CD4-positive, alpha-beta T cell treated with Interleukin-17A for 1 hour (primary cell): ENCODE measurements around the gene ZSCAN25.
"Not testable (repeated sequence)": the region's sequence is repeated elsewhere in the genome, so short reads cannot be mapped to it uniquely, and the experiment has no call there.

ENCODE experiments used
- DNase-seq: peaks from one replicate; pipeline ENCODE4 v3.0.0-alpha.2; 2020

The ZSCAN25 gene

DNA sequence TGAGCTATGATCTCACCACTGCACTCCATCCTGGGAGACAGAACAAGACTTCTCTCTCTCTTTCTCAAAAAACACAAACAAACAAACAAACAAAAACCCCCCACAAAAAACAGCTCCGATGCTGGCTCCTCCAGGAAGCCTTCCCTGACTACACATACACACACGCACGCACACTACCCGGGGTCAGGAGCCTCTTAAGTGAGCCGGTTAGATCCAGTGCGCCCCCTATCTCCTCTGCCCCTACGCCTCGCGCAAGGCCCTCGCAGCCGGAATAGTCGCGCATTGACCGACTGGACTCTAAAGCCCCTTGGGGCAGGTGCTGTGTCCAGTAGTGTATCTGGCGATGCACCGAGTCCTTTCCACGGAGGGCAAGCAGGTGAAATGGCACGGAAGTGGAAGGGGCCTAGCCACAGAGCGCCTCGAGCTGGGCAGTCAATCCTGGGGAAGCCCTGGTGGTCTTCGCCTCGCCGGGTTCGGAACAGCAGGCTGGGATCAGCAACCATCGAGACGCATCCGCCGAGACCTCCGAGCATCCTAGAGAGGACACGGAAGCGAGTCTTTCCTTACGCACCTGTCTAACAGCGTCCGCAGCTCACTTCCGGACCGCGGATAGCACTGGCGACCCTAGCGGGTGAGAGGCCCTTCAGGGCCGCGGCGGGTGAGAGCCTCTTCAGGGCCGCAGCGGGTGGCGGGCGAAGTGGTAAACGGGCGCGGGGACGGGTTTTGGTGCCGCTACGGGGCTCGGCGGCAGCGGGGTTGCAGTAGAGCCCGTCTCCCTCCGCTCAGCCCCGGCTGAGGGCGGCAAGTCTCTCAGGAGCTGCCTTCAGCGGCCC, at the start of gene ZSCAN25:
Gene ZSCAN25 (plus strand): TSS at position 588 of the 833 bp plus-strand sequence. CDS start 2,661 bp downstream, outside the sequence.
- DNase-seq, result peak; percentile 91

DNA sequence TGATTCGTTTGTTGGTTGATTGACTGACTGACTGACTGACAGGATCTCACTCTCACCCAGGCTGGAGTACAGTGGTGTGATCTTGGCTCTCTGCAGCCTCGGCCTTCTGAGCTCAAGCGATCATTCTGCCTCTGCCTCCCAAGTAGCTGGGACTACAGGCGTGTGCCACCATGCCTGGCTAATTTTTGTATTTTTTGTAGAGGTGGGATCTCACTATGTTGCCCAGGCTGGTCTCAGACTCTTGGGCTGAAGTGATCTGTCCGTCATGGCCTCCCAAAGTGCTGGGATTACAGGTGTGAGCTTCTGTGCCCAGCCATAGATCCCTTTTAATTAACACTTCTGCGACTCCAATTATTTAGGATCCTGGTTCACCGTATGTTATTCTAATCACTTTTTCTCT, 48.0 kb upstream of the ZSCAN25 start:
- not testable (repeated sequence) for DNase-seq

DNA sequence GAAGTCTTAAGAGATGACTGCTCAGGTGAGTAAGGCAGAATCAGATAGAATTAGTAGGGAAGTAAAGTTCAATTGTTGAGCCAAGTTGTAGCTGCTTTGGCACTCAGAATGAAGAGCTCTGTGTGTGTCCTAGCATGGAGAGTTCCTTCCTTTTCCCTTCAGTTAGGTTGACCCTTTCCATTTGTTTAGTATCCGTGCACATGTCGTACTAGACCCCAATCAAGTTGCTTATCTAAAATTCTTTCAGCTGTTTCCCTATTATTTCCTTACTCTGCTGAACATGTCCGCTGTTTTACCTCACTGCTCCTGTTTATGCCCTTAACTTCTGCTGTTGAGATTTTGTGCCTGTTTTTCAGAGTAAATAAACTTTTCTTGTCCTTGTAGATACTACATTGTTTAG, 45.0 kb upstream of the ZSCAN25 start:
- DNase-seq, result no peak

DNA sequence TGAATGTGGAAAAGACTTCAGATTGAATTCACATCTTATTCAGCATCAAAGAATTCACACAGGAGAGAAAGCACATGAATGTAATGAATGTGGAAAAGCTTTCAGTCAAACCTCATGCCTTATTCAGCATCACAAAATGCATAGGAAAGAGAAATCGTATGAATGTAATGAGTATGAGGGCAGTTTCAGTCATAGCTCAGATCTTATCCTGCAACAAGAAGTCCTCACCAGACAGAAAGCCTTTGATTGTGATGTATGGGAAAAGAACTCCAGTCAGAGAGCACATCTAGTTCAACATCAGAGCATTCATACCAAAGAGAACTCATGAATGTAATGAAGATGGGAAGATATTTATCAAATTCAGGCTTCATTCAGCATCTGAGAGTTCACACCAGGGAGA, 43.5 kb upstream of the ZSCAN25 start:
- no peak for DNase-seq

DNA sequence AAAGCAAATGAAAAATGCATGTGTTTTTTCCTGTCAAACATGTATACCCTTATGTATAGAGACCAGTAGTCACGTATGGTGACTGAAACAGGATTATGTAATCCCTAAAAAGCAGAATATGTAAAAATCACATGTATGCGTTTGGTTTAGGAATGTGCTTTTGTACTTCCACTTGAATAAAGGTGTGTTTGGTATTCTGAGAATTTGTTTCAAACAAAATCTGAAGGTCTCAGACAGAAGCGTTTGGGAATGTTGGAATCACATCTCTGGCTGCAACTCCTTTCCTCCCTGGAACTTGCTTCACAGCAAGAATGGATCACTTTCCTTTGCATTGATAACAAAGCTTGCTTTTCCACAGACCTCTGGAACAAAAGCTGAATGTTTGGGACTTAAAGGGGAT, 40.5 kb upstream of the ZSCAN25 start:
- DNase-seq, result no peak

DNA sequence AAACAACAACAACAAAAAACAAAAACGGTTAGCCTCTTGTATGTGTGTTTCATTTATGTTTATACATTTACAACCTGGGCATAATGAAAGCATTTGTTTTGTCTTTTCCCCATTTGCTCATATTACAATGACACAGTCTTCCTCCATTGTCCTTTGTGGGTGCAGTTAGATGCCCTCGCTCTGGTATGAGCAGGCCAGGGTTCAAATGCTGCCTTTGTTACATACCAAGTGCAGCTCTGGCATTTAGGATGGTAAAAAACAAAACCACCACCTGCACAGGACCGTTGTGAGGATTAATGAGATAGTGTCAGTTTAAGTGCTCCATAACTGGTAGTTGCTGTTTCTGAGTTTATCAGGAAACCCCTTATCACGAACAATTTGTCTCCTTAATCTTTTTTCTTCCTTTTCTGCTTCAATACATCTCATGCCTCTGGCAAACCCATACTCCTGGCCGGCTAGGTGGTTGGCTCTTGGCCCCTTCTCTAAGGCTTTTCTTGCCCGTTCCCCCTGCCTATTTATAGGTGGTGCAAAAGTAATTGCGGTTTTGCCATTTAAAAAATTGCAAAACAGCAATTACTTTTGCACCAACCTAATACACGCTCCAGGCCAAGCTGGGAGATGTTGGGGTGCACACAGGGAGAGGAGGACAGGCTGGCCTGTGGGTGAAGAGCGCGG, 37.3 kb upstream of the ZSCAN25 start:
- DNase-seq, result no peak

DNA sequence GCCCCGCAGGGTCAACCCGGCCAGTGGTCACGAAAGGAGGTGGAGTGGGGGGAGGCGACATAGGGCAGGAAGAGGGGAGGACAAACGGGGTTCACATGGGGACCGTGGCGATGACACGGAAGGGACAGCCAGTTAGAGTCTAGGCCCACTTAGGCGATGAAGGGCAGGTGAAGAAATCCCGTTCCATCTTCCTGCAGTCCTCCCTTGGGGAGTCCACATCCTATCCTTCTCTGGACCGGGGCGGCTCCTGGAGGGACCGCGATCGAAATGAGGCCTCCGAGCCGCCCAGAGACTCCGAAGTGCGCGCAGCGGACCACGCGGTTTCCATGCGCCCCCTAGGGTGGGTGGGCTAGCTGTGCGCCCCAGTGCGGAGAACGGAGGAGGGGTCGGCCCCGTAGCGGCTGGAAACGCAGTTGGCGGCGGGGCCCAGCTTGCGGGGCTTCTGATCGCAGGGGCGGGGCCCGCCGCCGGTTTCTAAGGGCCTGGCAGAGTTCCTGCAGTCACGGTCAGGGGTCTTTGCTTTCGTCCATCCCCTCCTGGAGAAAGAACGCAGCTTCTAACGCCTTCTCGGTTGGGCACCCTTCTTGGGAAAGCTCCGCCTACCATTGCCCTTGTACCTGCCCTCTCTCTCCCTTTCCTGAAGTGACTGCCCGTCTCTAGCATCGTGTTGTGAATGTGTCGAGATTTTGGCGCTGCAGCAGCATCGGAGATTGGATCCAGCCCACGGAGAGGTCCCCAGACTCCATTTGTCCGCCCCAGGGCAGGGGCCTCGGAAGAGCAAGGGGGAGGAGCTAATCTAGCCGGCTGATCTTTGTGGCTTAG, 36.6 kb upstream of the ZSCAN25 start:
- DNase-seq, result peak; percentile 52

DNA sequence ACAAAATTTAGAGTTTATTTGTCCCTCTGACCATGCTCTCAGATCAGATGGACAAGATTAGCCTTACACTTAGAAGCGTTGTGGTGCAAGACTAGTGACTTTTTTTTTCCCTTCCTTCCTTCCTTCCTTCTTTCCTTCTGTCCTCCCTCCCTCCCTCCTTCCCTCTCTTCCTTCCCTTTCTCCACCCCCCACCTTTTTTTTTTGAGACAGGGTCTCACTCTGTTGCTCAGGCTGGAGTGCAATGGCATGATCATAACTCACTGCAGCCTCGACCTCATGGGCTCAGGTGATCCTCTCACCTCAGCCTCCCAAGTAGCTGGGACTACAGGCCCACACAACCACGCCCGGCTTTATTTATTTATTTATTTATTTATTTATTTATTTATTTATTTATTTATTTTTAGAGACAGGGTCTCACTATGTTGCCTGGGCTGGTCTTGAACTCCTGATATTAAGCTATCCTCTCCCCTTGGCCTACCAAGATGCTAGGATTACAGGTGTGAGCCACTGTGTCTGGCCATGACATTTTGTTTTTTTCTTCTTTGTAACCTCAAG, 35.9 kb upstream of the ZSCAN25 start:
- not testable (repeated sequence) for DNase-seq

DNA sequence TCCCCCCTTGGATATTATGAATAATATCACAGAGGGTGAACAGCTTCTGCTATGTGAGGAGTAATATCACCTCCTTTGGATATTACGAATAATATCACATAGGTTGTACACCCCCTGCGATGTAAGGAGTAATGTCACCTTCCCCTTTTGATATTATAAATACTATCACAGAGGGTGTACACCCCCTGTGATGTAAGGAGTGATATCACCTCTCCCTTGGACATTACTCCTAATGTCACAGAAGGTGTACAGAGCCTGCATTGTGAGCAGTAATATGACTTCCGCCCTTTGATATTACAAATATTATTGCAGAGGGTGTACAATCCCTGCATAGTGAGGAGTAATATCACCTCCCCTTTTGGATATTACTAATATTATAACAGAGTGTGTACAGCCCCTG, 27.9 kb upstream of the ZSCAN25 start:
- no peak for DNase-seq

DNA sequence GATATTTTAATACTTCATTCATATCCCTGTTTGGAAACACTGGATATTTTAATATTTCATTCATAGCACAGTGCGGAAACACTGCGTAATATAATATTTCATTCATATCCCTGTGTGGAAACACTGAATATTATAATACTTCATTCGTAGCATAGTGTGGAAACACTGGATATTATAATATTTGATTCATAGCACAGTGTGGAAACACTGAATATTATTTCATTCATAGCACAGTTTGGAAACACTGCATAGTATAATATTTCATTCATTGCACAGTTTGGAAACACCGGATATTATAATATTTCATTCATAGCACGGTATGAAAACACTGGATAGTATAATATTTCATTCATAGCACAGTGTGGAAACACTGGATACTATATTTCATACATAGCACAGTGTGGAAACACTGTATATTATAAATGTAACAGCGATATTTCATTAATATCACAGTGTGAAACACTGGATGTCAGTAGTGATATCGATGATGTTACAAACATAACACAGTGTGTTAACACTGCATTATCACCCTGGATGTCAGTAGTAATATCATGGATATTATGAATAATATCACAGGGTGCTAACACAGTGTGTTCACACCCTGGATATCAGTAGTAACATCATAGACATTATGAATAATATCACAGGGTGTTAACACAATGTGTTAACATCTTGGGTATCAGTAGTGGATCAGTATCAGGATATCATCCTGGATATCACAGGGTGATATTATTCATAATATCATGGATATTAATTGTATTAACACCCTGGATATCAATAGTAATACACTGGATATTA, 21.6 kb upstream of the ZSCAN25 start:
- no peak for DNase-seq

DNA sequence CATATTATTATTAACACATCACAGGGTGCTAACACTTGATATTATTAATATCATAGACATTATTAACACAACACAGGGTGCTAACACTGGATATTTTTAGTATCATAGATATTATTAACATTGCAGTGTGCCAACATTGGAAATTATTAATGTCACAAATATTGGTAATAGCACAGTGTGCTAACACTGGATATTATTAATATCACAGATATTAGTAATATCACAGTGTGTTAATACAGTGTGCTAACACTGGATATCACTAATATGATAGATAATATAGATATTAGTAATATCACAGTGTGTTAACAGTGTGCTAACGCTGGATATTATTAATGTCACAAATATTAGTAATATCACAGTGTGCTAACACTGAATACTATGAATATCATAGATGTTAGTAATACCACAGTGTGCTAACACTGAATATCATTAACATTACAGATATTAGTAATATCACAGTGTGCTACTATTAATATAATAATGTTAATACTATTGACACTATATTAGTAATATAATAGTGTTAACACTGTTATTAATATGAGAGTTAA, 20.3 kb upstream of the ZSCAN25 start:
- no peak for DNase-seq

DNA sequence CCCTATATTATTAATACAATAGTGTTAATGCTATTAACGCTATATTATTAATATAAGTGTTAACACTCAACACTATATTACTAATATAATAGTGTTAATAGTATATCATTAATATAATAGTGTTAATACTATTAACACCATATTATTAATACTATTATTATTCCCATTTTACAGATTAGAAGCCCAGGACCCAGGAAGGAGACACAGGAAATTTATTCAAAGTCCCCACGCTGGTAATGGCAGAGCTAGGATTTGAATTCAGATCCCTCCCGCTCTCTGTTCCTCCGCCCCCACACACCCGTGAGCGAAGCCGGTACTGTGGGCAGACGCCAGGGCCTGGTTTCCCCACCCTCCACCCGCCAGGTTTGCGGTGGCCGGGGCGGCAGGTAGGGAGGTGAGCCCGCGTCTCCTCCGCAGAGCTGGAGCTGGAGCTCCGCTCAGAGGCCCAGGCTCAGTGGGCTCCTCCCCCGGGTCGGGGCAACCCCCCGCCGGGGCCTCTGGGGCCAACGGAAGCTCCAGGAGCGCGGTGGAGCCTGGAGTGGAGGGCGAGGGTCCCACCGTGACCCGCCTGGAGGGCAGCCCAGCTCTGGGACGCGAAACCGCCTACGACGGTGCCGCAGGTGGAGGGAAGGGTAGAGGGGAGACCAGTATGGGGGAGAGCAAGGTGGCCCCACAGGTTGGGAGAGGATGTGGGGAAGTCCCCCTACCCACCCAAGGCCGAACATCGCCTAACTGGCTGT, 18.8 kb upstream of the ZSCAN25 start, which contains the start of gene TMEM225B:
Gene TMEM225B (plus strand): TSS at position 506 of the 740 bp plus-strand sequence. CDS start 6,122 bp downstream, outside the sequence.
- DNase-seq, result no peak

DNA sequence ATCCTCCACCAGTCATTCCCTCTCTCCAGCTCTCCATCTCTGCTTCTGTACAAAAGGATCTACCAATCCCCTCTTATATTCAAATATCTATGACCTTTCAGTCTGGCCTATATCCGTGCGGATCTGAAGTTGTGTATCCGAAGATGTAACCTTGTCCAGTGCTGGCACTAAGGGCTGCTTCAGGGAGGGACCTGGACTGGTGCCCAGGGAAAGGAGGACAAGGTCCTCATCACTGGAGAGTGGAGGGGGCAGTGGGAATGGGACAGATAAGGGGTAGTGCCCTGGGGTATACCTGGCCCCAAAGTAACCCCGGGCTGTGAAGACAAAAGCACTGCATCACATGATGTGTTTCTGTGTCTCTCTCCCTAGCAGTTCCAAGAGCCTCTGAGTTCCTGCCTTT, 16.9 kb upstream of the ZSCAN25 start:
- DNase-seq, result no peak

DNA sequence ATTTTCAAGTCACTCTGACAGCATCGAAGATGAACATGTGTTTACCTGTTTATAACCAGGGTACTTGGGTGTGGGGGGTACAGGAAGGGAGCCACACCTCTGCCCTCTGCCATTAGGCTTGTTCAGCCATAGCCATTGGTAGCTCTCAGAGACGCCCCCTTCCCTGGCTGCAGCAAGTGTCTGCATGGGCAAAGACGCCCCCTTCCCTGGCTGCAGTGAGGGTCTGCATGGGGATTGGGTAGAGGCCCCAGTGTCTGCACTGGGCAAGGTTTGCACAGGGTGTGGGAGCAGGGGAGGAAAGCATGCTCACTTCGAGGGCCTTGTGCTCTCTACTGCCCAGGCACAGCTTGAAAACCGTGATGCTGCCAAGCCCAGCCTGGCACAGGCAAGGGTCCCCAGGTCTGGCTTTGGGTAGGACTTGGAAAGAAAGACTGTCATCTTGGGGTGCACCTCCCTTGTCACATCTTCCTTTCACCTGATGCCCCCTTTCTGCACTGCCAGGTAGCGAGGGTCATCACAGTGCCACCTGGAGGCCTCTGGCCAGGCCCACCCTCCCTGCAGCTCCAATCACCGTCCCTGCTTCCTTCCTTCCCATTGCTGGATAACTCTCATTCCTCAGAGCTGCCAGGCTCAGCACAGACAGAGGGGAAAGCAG, 15.0 kb upstream of the ZSCAN25 start:
- DNase-seq, result no peak

DNA sequence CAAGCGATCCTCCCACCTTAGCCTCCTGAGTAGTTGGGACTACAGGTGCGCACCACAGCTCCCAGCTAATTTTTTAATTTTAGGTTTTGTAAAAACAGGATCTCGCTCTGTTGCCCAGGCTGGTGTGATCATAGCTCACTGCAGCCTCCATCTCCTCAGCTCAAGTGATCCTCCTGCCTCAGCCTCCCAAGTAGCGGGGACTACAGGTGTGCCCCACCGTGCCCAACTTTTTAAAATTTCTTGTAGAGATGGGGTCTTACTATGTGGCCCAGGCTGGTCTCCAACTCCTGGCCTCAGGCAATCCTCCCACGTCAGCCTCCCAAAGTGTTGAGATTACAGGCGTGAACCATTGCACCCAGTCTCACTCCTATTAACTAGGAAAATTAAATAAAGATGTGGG, 11.2 kb upstream of the ZSCAN25 start:
- no peak for DNase-seq

DNA sequence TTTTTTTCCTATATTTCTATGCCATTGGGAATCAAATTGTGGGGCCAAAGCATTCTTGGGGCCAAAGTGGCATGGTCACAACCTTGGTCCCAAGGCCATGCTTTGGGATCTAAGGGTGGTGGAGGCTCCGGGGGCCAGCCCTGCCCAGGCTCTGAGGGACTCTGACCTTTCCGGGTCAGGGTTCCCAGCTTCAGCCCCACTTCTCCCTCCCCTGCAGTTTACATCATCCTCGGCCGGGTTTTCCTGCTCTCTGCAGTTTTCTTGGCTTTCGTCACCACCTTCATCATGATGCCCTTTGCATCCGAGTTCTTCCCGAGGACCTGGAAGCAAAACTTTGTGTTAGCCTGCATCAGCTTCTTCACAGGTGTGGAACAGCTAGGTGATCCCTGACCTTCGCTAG, 10.2 kb upstream of the ZSCAN25 start:
- no peak for DNase-seq

DNA sequence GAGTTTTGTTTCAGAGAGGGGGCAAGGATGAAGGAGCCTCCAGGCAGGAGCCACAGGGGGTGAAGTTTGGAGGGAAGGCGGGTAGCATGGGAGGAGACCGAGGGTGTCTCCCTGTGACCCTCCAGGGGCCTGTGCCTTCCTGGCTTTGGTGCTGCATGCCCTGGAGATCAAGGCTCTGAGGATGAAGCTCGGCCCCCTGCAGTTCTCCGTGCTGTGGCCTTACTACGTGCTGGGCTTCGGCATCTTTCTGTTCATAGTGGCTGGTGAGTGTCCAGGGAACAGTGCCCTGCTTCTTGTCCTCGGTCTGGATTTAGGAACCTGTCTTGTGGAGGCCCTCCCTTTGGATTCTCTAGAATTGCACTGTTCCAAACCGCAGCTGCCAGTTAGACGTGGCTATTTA, 9.2 kb upstream of the ZSCAN25 start:
- DNase-seq, result no peak

DNA sequence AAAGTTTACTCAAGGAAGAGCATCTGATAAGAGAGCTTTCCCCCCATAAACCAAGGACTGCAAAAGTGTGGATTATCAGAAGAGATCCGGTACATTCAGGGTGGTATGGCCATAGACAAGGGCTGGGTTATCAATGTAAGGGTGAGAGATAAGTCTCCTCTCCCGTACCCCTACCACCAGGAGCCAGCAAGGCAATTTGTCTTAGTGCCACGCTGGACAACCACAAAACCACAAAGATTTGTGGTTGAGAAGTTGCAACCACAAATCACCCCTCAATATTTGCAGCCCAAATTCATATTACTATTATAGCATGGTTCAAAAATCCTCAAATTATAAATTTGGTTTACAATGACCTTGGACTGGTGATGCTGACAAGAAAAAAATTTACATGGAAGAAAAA, 2.3 kb upstream of the ZSCAN25 start:
- no peak for DNase-seq

DNA sequence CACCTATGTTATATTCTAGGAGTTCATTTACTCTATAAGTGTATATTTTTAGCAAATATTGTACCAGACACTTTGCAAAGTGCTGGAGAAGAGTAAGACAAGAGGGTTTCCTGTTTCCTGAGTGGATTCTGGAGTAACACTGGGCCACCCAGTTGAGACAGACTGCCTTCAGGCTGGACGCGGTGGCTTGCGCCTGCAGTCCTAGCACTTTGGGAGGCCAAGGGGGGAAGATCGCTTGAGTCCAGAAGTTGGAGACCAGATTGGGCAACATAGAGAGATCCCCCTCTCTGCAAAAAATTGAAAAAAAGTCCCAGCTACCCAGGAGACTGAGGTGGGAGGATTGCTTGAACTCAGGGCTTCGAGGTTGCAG, 772 bp upstream of the ZSCAN25 start:
- no peak for DNase-seq

DNA sequence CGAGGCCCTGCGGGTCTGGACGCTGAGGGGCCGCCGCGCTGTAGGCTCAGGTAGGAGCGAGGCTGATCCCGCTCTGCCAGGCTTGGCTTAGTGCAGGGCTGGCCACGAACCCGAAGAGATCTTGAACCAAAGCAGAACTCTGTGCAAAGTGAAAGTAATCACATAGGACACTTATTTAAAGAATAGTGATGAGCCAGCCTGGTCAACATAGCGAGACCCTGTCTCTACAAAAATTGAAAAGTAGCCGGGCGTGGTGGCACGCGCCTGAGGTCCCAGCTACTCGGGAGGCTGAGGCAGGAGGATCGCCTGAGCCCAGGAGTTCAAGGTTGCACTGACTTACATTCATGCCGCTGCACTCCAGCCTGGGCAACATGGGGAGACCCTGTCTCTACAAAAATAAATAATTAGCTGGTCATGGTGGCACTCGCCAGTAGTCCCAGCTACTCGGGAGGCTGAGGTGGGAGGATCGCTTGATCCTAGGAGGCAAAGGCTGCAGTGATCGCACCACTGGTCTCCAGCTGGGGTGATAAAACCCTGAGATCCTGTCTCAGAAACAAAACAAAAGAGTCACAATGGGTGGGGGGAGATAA, 541 bp downstream of the ZSCAN25 start:
- DNase-seq, result no peak
